NCI-H2107 treated with DMSO at 0.1 percent for 48 hours (cell line): ENCODE measurements around the gene PKDCC.
"Not testable (repeated sequence)": the region's sequence is repeated elsewhere in the genome, so short reads cannot be mapped to it uniquely, and the experiment has no call there.

Experiments used
- DNase-seq: peaks from one replicate; lab custom pipeline; 2025; ENCODE audit not compliant: unreplicated experiment; lab: John Stamatoyannopoulos, UW

PKDCC gene

GRCh38 chr2:42030200-42030759, 17.5 kb upstream of the PKDCC start:
- no peak for DNase-seq

GRCh38 chr2:42030829-42031228, 17.0 kb upstream of the PKDCC start:
- no peak for DNase-seq

GRCh38 chr2:42031281-42032223, 16.3 kb upstream of the PKDCC start:
- no peak for DNase-seq

- no peak for DNase-seq
These were observed 15.6 kb upstream of the PKDCC start for GRCh38 chr2:42032224-42032620.

- no peak for DNase-seq
These were observed 15.1 kb upstream of the PKDCC start for GRCh38 chr2:42032745-42033144.

GRCh38 chr2:42034096-42034495, 13.7 kb upstream of the PKDCC start:
- not testable (repeated sequence) for DNase-seq

GRCh38 chr2:42035241-42035640, 12.6 kb upstream of the PKDCC start:
- DNase-seq, result no peak

- no peak for DNase-seq
These were observed 11.4 kb upstream of the PKDCC start for GRCh38 chr2:42036413-42036812.

GRCh38 chr2:42036940-42037339, 10.9 kb upstream of the PKDCC start:
- no peak for DNase-seq

- DNase-seq, result no peak
These were observed 7.1 kb upstream of the PKDCC start for GRCh38 chr2:42040643-42041278.

GRCh38 chr2:42041377-42042127, 6.3 kb upstream of the PKDCC start:
- DNase-seq, result no peak

GRCh38 chr2:42042631-42043355, 5.0 kb upstream of the PKDCC start:
- no peak for DNase-seq

GRCh38 chr2:42043789-42044394, 3.9 kb upstream of the PKDCC start:
- DNase-seq, result no peak

GRCh38 chr2:42044939-42045338, 2.9 kb upstream of the PKDCC start:
- no peak for DNase-seq

- DNase-seq, result no peak
These were observed 2.5 kb upstream of the PKDCC start for GRCh38 chr2:42045352-42045751.

- no peak for DNase-seq
These were observed 1.7 kb upstream of the PKDCC start for GRCh38 chr2:42045848-42046748.

GRCh38 chr2:42046819-42047487, 868 bp upstream of the PKDCC start:
- DNase-seq, result no peak

GRCh38 chr2:42048299-42049220, 739 bp downstream of the PKDCC start:
- no peak for DNase-seq
